Right renal cortex interstitium (tissue), 3 donors: ENCODE data around the gene TNPO3. TPM values are rescaled to one million over a fixed set of nuclear protein-coding genes. Genes with fewer than 3 reads are reported as not detected.
"Not testable (repeated sequence)": the region's sequence is repeated elsewhere in the genome, so short reads cannot be mapped to it uniquely, and the experiment has no call there.

Source experiments
- DNase-seq, 3 donors: peaks; one replicate each; pipeline ENCODE4 v3.0.0-alpha.2; 2013; ENCODE audit warnings: low read depth in 3 of 3, low spot score in 2 of 3
- polyA plus RNA-seq, 3 donors: library from polyadenylated mRNA; unstranded; fragments of 120-200 nt; gene quantifications; one replicate each; pipeline ENCODE4 v1.2.1, GENCODE V29; 2013; ENCODE audit not compliant: insufficient read length in 3 of 3

The TNPO3 gene
- polyA plus RNA-seq, 3 donors, result 46.4 to 47.7 (median 47.5) TPM

DNA sequence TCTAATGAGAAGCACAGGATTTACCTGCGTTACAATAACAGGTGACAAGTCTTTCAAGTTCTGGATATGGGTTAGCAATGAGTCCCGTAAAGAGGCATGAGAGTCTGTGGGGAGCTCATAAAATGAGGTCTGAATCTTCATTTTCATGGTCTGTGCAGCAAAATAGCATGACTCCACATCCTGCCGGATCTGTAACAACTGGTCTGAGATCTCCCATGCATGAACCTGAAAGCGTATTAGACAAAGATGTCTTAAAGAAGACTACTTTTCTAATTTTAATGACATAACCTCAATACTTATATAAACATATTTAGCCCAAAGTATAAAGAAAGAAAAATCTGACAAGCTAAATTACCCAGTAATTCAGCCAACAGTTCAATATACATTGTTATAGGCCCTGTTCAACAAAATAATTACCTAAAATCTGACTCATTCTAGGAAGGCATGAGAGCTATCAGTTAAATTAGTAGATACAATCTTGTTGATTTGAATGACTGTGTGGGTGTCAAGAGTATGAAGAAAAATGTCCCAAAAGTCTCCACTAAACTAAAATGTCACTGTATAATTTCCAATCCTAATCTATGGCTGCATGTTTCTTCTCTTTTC is 36.9 kb downstream of the TNPO3 start:
- DNase-seq, result no peak

DNA sequence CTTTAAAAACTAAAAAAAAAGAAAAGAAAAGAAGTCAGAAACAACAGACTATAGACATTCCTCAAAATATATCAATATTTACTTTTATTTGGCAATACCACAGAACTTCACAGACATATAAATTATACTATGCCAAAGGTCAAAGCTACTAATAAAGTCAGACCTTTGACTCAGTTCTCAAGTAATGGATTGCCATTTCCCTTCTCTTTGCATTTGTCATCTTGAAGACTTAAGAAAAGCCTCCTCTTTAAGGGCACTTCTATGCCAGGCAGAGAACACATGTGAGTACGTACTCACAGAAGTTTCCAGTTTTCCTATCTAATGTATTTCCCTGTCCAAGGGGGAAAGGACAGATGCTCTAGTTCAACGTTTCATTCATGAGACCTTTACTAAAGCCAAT is 37.6 kb downstream of the TNPO3 start:
- no peak for DNase-seq

DNA sequence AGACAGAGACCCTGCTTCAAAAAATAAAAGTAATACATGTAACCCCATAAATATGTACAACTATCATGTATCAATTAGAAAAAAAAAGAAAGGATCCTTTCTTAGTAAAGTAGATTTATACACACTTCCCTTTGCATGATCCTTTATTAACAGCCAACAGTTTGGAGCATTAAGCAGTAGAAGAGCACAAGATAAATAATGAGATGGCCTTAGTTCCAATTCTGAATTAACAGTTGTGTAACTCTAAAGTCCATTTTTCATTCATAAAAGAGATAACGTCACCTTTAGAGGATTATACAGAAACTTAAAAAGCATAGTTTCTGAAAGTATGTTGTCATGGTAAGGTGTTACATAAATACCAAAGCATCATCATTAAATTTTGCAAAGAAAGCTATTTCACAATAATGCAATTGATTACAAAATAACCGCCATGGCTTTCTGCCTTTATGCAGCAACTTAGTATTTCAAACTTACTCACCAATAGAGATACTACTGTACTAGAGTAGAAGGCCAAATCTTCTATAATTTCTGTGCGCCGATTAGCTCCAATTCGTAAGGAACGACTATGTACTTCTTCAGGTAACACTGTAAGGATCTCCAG is 40.3 kb downstream of the TNPO3 start:
- no peak for DNase-seq

DNA sequence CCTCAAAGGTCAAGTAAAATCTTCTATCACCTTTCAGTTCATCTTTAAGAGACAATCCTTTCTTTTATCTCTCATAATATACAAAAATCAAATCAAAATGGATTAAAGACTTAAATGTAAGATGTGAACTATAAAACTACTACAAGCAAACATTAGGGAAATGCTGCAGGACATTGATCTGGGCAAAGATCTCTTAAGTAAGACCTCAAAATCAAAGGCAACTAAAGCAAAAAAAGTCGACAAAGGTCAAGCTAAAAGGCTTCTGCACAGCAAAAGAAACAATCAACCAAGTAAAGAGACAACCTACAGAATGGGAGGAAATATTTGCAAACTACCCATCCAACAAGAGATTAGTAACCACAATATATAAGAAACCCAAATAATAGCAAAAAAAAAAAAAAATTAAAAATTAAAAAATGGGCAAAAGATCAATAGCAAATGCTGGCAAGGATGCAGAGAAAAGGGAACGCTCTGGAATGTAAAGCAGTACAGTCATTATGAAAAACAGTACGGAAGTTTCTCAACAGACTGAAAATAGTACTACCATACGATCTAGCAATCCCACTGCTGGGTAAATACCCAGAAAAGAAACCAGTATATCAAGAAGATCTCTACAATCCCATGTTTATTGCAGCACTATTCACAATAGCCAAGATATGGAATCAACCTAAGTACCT is 41.7 kb downstream of the TNPO3 start:
- DNase-seq, result no peak

DNA sequence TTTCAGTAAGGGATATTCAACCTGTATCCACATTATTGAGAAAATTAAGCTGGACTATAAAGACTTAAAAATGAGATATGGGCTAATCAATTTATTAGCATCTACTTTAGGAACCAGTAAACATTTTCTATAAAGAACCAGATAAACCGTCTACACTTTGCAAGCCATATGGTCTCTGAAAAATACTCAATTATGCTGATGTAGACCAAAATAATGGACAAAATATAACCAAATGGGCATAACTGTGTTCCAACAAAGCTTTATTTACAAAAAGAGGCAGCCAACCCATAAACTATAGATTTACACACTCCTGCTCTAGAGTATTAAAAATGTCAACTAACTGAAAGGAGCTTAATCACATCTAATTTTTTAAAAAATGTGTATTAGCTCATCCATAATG is 42.3 kb downstream of the TNPO3 start:
- DNase-seq, result no peak

DNA sequence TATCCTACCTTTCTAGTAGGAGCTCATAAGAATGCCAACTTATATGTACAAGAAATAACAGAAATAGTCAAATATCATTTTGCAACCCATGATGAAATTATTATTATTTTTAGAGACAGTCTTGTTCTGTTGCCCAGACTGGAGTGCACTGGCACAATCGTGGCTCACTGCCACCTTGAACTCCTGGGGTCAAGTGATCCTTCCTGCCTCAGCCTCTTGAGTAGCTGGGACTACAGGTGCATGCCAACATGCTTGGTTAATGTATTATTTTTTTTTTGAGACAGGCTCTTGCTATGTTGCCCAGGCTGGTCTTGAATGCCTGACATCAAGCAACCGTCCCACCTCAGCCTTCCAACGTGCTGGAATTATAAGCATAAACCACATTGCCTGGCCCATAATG is 44.8 kb downstream of the TNPO3 start:
- no peak for DNase-seq

DNA sequence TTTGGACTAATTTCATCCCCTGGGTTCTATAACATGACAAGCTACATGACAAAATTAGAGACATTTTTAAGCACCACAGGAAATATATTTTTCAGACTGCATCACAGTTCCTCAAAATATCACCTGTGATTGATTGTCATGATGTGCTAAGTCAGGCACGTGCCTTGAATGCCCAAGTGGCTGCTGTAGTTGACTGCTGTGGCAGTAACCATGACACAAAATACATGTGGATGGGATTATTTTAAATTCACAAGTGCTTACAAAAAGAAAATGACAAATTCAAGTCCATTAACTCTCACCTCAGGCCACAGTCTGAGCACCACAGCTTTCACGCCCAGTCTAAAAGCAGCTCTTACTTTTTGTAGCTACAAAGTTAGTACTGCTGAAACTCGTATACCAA is 45.5 kb downstream of the TNPO3 start:
- no peak for DNase-seq

DNA sequence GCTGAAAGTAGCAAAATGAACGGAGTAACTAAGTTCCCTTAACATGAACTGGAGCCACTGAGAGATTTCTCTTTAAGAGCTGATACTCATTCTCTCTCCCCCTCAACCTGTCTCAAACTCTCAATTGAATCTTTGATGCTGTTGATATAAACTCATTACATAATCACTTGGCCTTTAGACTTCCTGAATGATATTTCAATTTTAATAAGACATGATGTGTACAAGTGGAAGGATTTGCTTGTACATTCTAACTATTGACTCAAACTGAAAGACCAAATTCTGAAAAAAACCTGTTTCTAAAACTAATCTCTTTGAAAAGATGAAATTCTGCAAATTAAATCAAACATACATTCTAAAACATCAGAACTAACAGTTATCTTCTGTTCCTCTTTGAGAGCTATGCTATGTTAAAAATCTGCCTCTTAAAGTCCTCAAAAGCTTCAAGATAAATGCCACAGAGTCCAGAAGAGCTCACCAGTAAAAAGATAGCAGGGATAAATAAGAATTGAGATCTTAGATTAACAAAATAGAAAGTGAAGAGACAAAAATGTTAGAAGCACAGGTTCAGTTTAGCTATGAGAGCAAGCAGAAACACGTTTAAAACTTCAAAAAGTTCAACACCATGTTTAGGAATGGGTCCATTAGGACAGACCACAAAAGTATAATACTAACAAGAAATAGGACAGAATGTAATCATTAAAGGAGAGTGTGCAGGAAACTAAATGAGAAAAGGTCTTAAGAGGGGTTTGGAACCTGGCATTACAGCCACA is 46.1 kb downstream of the TNPO3 start:
- no peak for DNase-seq

DNA sequence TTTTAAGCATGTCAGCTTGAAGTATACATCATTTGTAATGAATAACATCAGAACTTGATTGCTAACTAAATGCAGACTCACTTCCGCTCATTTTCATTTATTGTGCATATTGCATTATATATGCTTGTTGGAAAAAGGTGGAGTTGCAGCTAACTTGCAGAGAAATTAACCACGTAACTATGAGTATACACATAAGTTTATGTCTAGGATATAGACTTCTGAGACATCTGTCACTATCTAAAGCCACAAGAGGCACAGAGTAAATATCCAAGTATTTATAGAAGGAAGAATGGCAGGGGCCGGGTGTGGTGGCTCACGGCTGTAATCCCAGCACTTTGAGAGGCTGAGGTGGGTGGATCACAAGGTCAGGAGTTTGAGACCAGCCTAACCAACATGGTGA is 47.3 kb downstream of the TNPO3 start:
- DNase-seq, result no peak

DNA sequence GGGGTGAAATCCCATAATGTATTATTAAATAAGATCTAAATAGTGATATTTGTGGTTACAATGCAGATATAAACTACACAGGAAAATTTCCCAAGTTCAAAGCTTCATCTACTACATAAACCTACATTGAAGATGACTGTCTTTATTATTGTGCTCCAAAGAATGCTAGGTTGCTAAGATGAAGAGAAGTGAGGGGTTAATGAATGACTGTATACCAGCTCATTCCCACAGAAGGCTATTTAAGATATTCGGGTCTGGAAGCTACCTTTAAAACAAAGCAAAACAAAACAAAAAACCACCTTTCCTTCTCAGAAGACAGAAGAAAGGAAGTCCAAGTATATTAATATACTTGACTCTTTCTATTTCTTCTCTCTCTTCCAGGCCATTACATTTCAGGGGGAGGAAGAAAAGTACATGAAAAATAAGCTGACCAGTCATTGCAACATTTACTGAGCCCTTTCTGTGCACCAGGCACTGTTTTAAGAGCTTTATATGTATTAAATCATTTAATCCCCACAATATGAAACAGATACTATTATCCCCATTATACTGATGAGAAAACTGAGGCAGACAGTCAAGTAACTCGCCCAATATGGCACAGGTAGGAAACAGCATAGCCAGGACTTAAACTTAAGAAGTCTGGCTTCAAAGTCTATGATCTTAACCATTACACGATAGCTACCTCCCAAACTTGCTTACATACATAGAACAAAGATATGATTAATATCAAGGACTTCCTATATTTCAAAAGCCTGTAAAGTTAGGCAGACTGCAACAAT is 48.1 kb downstream of the TNPO3 start:
- no peak for DNase-seq

DNA sequence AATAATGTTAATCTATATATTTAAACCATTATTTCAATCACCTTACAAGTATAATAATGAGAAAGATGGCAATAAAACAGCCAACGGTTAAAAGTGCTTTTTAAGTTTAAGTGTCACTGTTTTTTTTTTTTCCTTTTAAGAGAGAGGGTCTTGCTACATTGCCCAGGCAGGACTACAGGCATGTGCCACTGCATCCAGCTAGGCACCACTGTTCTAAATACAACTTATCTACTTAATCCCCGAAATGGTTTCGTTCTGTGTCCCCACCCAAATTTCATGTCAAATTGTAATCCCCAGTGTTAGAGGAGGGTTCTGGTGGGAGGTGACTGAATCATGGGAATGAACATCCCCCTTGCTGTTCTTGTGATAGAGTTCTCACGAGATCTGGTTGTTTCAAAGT is 49.7 kb downstream of the TNPO3 start:
- DNase-seq, result no peak

DNA sequence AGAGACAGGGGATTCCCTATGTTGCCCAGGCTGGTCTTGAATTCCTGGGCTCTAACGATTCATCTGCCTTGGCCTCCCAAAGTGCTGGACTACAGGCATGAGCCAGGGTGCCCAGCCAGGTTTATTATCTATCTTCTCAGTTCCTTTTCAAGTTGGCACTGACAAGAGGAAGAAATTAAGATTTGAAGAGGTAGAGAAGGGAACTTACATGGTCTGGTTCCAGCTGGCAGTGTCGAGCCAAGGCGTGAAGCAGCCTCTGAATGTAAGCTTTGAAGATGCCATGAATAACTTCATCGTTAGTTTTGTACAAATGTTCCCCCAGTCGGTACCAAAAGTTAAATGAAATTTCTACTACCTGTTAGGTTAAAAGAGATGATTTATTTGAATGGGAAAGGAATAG is 57.7 kb downstream of the TNPO3 start:
- DNase-seq, result no peak

DNA sequence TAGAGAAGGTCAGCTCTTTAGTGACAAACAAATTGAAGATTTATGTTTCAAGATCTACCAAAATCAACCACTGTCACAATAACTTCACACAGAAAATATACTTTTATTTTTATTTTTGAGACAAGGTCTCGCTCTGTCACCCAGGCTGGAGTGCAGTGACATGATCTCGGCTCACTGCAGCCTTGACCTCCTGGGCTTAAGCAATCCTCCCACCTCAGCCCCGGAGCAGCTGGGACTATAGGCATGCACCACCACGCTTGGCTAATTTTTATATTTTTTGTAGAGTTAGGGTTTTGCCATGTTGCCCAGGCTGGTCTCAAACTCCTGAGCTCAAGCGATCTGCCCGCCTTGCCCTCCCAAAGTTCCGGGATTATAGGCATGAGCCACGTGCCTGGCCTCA is 60.4 kb downstream of the TNPO3 start:
- DNase-seq, result not testable (repeated sequence)

DNA sequence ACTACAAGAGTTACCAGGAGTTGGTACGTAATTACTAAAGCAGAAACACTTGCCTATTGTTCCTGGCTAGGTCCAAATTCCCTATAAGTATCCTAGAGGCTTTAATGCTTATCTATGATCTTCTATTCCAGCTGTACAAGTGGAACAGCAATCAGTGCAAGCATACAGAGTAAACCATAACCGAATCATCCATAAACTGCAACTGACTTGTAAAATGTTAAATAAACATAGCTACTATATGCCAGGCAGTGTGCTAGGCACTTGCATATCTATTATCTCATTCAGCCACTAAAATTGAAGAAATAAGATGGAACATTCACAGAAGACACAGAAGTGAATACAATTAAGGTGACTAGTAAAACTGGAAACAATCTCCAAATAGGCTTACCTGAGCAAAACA is 61.5 kb downstream of the TNPO3 start:
- no peak for DNase-seq

DNA sequence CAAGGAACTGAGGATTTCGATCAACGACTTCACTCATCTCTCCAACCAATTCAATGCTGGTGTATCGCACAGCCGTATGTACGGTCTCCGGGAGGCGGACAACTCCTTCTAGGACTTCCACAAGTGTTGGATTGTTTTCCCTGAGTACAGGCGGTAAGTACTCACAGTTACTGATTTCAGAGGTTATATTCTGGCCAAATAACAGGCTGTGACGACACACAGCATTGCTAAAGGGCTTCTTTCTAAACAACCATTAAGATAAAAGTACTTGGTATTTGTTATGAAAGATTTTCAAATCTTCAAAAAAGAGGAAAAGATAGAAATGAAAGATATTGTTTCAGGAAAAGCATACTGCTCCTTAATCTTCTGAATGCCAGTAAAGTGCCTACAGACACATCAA is 65.0 kb downstream of the TNPO3 start:
- DNase-seq, result no peak

DNA sequence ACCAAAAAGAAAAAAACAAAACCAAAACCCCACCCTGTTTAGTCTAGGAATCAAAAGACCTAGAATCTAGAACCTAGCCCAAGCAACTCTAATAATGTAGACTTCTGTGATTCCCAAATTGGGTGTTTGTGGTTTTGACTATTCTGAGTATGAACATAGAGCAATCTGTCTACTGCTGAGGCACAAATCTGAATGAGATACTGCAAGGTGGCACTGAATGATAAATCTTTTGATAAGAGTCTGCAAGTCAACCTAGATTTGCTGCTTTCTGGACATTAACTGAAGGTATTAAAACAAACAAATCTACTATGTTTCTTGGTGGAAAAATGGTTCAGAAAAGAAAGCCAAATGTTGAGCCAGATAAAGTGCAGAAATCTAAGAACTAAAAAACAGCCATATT is 66.5 kb downstream of the TNPO3 start:
- DNase-seq, result no peak

DNA sequence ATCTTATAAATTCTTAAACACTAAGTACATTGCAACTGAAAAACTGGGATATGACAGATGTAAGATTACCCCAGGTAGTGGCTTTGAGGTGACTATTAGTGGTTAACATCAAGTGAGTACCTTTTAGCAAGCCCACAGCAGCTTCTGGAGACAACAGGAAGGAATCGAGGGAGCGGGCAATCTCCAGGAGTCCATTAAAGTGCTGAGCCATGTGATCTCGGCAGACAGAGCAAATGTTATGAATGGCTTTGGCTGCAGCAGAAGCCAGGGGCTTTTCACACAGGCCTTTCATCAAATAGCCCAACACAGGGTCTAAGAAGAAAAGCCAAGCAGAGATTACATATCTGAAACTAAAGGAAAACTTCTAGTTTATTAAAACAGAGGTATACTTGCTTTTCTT is 68.3 kb downstream of the TNPO3 start:
- no peak for DNase-seq

DNA sequence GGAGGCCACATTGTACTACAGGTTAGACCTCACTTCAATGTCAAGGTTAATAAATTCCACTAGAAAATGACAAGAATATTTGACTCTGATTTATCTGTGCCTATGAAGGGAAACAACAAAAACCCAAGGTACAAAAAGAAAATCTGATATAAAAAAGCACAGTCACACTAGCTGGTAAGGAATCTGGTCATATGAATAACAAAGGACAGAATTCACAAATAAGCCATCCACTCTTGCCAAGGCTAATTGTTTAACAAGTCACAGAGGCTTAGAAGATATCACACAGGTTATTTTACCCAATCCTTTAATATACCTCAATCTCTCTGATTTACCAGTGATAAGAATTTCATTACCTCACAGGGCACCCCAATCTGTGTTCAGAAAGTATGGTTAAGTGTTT is 69.3 kb downstream of the TNPO3 start:
- DNase-seq, result no peak

DNA sequence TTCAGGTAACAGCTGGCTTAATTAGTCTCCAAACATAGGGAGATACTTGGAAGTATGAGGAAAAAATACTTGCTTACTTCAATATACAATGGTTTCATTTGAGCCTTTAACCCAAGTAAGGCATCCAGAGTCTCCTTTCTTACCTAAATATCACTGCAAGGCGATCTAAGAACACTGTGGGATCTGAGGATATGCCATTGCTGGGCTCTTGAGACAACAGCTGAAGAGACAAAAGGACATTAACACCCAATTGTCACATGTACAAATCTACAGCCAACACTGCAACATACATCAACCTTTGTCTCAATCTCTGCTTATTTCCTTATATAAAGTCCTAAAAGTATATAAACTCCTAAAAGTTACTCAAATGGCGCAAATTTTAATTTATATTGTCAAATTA is 72.8 kb downstream of the TNPO3 start:
- DNase-seq, result no peak

DNA sequence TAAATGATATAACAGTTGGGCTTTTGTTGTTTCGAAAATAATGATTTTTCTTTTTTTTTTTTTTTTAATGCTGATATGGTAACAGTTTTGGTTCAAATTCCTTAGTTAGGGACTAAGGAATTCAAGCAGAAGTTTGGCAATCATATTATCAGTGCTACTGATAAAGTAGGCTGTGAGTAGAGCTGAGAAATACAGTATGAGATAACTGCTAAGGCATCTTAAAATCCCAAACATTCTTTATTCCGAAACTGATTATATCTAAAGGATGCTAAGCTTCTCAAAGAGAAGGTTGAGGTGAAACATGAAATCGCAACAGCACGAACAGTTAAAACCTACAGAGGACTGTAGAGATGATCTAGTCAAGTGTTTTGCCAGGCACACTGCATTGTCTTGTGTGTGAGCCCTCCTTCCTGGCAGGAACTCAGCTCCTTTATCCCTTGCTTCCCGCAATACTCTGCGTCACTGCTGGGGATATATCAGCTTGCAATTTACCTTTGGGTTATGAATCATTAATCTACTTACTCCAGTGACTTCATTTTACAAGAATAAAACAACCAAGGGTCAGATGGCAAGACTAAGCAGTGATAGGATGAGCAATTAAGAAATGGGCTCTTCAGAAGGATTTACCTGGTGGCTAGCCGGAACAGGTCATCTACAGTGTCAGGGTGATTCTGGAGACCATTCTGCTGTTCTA is 80.5 kb downstream of the TNPO3 start:
- no peak for DNase-seq
